ENCODE results near the gene DNAJA1.
"Not testable (repeated sequence)": the region's sequence is repeated elsewhere in the genome, so short reads cannot be mapped to it uniquely, and the experiment has no call there.

DNAJA1 gene

DNA sequence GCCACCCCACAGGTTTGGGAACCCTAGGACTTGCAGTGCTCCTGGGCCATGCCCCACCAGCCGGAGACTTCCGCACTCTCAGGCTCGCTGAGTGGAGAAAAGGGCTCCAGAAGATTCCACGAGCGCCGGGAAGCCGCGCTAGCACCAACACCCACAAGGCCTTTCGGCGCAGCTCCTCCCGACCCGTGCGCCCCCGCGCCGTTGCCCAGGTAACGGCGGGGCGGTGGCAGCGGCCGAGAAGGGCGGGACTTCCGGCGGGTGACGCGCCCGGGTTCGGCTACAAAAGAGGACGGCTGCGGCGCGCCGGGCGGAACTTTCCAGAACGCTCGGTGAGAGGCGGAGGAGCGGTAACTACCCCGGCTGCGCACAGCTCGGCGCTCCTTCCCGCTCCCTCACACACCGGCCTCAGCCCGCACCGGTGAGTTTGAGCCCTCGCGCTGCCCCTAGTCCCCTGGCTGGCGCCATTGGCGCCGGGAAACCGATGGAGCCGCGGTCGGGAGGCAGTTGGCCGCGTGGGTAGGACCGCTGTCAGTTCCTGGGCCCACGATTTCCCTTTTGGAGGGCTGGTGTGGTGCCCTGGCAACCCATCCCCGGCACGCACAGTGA lies at the start of gene DNAJA1:
Gene DNAJA1, plus strand, starts transcription at position 308 of the 606 bp plus-strand sequence. CDS start 1,212 bp downstream, outside the sequence.
- peak; percentile 84 for FAIRE-seq

DNA sequence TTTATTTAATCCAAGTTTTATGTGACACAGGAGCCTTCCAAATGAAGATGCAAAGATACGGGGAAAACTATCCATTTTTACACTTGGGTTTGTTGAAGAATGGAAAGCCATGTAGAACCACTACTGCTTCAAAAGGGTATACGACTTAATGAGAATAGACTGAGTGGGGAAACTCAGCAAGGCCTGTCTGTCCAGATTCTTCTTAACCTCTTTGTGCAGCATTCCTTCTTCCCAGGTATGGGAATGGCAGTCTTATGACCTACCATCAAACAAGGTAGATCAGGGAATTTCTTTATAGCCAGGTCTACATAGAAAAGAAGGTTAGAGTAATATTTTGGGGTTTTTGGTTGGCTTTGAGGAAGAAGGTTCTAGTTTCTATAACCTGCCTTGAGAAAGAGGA lies 47.0 kb upstream of the DNAJA1 start:
- no peak for FAIRE-seq

DNA sequence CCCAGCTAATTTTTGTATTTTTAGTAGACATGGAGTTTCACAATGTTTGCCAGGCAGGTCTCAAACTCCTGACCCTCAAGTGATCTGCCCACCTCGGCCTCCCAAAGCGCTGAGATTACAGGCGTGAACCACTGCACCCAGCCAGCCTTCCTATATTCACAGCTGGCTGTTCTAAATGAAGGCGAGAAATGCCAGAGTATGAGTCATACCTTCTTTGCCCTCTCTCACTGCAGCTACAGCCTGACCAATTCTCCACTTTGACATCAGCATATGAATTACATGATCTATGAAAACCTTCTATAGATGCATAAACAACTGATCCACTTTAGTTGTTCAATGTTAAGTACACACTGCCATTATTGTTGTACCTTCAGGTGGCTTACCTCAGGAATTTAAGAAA lies 38.1 kb upstream of the DNAJA1 start:
- no peak for FAIRE-seq

DNA sequence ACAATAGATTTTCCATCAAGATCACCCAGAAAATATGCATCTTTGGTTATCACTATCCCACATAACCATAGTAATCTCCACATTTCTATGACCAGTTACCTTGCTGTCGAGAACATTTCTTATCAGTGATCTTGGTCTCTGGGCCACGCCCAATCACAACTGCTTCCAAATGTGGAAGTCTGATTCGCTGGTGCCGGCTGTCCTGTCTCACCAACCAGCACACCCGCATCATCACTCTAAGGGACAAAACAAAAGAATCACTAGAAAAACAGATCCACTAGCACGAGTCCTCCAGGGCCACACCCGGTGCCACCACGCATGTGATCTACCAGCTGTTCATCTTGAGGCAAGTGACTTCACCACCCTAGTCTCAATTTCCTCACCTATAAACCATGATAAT lies 35.4 kb upstream of the DNAJA1 start:
- no peak for FAIRE-seq

DNA sequence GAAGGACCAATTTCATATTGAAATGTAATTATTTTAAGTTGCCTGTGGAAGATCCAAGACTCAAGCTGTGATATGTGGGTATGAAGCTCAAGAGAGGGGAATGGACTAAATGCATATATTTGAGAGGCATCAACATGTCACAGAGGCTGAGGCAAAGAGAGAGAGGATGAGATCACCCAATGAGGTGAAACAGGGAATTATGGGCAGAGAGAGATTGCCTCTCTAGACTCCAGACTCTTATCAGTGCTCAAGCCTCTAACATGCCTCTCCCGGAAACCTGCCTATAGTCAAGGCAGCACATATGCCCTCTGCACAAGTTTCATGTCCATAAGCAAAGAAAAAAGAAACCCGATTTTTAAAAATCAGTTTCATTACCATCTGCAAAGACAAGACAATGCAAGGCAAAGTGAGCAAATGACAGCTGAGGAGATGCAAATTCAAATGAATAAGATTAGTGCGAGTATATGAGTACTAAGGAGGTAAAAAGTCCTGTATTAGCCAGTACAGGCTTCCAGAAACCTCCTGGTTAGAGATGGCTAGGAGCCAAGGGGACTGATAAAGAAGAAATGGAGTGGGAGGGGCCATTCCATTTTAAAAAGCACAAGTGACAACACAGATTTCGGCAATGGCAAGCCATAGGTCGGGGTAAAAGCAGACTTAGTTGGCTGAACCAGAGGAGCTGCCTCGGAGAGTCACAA lies 33.0 kb upstream of the DNAJA1 start:
- FAIRE-seq, result no peak

DNA sequence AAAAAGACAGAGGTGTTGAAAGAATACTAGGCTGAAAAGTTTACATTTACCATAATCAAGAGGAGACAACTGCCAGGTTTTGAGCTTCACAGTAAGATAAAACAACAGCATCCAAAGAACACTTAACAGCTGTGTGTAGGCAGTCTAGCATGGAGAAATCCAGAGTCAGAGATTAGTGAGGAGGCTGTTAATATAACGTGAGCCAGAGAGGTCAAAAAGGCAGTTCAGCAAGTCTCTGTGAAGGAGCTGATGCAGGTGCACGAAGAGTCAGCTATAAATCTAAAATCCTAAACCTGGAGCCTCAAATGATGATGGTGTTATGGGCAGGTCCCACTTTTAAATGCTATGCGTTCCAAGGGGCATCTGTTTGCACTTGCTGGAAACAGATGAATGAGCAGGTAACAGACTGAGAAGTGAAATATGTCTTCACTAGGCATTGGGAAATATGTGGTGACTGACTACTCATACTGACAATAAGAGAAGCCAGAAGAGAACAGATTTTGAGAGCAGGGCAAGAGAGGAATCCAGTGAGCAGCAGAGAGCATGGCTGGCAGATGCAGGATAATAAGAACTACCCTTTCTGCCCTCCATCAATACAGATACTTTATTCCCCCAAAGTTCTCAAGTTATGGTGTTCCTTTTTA lies 32.4 kb upstream of the DNAJA1 start:
- no peak for FAIRE-seq

DNA sequence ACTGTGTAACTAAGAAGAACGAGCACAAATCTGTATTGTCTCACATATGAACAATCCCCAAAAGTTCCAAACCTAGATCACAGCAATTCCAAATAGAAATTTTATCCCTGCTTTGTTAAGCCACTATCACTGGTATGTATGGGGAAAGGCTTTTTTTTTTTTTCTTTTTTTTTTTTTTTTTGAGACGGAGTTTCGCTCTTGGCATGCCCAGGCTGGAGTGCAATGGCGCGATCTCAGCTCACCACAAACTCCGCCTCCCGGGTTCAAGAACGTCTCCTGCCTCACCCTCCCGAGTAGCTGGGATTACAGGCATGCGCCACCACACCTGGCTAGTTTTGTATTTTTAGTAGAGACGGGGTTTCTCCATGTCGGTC lies 24.4 kb upstream of the DNAJA1 start:
- FAIRE-seq, result not testable (repeated sequence)

DNA sequence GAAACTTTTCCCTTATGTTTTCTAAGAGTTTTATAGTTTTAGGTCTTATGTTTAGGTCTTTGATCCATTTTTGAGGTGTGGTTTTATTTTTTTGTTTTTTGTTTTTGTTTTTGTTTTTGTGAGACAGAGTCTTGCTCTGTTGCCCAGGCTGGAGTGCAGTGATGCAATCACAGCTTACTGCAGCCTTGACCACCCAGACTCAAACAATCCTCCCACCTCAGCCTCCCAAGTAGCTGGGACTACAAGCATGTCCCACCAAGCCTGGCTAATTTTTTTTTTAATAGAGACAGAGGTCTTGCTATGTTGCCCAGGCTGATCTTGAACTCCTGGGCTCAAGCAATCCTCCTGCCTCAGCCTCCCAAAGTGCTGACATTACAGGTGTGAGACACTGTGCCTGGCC lies 19.7 kb upstream of the DNAJA1 start:
- not testable (repeated sequence) for FAIRE-seq

DNA sequence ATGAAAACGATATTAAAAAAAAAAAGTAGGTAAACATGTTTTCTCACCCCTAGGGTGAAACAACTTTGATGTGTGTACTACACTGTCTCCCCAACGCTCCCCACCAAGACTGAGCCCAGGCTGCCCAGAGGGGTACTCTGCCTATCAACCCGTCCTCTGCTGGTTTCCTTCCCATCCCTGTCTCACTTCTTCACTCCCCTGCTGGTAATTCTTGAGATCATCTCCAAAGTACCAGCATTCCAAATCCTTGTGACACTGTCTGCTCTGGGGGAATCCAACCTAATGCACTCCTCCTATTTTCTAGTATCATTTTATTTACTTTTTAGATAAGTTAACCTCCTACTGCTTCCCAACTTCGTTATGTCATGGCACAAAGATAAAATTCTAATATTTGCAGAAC lies 17.3 kb upstream of the DNAJA1 start:
- no peak for FAIRE-seq

DNA sequence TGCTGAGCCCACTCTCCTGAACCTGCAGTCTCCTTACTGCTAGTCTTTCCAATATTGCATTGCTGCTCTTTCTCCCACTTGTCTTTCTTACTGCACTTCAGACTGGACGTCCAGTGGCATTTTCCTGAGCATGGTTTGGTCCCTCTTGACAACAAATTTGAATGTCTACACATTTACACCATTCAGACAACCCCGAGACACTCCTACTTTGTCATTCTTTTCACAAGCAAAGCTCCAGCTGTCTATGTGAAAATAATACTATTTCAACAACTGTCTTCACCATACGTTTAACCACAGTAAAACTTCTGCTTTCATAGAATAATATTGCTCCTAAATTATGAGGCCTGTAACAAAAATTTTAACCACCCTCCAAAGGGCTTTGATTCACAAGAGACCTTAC lies 13.2 kb upstream of the DNAJA1 start:
- FAIRE-seq, result no peak

DNA sequence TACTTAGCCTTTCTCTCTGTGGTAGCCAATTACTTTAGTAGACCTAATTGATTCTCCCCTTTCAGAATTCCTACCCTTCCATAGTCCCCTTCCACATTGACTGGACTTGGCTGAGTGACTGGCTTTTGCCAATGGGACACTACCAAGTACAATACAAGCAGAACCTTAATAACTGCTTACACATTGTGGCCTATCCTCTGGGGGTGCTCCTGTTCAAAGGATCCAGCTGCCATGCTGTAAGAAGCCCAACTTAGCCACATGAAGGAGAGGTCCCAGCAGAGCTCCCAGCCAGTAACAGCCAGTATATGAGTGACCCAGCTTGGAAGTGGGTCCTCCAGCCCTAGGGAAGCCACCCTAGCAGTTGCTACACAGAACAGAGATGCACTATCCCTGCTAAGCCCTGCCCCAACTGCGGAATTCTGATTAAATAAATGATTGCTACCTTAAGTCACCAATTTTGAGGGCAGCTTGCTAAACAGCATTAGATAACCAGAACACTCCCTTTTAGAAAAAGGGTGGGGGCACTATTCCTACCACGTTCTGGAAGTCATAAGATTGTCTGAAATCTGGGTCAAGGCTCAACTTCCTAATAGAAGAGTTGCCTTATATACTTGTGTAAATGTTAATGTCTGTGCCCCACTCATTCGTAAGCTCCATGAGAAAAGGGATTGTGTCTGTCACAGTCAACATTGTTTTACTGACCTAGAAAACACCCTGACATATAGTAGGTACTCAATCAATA lies 12.6 kb upstream of the DNAJA1 start:
- FAIRE-seq, result no peak

DNA sequence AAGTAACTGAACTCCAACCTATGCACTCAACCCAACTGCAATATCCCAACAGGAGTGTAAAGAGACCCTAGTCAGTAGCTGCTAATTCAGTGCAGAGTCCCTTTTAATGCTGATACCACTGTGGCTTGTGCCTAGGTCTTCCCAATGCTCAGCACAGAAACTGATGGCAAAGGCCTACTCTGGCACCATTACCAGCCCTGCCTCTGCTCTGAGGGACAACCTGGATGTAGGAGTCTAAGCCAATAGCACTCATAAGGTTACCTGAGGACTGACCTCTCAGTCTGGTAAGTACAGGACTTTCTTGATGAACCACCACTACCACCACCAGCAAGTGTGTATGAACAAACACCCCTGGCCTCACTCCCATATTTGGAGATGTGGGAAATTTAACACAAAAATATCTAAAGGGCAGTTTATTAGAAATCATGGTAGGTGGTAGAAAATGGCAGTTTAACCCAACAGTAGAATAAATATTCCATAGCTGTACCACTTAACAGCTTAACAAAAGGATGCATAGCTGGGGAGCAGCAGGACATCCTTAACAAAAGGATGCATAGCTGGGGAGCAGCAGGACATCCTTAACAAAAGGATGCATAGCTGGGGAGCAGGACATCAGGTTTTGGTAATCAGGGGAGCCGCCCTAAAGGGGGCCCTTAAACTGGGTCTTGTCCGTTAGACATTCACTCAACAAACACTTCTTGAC lies 11.0 kb upstream of the DNAJA1 start:
- FAIRE-seq, result no peak

DNA sequence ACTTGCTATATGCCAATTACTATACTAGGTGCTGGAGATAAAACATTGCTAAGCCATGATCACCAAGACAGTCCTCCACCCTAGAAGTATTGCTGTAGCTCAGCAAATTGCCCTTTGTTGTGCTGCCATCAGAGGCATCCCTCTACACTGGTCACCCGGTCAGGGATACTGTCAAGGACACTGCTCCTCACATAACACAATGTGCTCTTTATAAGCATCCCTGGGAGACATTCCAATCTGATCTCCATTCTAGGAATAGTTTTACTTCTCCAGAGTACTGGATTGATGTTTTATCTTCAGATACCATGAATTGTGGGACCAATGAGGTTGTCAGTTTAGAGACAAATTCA lies 10.4 kb upstream of the DNAJA1 start:
- no peak for FAIRE-seq

DNA sequence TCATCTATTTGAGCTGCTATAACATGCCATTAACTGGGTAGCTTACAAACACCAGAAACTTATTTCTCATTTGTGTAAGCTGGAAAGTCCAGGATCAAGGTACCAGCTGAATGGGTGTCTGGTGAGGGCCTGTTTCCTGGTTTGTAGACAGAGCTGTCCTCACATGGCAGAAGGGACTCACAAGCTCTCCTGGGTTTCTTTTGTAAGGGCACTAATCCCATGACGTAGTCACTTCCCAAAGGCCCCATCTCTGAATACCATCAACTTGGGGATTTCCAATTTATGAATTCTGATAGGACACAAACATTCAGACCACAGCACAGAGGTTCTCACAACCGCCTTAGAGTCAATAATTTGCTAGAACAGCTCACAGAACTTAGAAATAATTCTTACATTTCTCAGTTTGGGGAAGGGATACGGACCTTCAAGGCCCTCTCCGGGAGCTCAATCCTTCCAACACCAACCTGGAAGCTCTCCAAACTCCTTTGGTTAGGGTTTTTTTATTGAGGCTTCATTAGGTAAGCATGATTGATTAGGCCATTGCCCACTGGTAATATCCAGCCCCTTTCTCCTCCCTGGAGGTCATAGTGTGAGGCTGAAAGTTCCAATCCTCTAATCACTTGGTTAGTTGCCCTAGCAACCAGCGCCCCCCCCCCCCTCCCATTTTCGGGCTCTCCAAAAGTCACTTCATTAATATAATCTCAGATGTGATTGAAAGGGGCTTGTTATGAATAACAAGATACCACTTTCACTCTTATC lies 7.6 kb upstream of the DNAJA1 start:
- no peak for FAIRE-seq

DNA sequence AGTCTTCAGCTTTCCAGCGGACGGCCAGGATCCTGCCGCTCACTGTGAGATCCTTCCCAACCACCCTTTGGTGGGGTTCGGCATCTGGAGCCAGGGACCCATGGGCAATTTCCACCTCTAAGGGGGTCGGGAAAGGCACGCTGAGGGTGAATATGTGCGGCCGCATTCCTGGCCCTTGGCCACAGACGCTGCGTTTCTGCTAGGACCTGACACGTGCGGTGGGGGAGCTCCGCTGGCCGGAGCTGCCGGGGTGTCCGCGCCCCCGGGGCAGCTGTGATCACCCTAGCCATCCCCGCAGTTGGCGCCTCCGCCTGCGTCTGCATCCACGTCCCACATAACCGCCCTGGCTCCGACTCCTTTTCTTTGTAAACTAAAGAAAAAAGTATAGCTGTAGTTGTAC lies 5.3 kb upstream of the DNAJA1 start:
- FAIRE-seq, result no peak

DNA sequence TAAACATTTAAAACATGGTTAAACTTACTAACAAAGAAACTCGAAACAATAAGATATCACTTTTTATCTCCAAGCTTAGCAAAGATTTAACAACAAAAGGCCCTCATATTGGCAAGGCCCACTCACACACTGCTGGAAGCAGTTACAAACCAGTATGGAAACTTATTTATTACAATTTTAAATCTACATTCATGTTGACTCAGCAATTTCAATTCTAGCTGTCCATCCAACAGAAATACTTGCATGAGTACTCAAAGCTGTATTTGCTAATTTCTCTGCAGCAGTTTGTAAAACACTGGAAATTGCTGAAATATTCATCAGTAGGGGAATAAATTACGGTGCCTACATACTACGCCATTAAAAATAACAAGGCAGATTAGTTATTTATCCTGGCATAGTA lies 2.8 kb upstream of the DNAJA1 start:
- FAIRE-seq, result no peak

DNA sequence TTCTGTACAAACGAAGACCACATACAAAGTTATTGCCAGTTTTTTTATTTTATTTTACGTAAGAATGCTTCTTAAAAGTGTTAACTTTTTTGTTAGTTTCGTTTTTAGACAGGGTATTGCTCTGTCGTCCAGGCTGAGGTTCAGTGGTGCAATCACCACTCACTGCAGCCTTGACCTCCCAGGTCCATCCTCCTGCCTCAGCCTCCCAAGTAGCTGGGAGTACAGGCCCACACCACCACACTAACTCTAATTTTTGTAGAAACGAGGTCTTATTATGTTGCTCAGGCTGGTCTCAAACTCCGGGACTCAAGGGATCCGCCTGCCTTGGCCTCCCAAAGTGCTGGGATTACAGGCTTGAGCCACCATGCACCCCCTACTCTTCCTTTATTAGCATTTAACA lies 2.3 kb upstream of the DNAJA1 start:
- FAIRE-seq, result no peak

DNA sequence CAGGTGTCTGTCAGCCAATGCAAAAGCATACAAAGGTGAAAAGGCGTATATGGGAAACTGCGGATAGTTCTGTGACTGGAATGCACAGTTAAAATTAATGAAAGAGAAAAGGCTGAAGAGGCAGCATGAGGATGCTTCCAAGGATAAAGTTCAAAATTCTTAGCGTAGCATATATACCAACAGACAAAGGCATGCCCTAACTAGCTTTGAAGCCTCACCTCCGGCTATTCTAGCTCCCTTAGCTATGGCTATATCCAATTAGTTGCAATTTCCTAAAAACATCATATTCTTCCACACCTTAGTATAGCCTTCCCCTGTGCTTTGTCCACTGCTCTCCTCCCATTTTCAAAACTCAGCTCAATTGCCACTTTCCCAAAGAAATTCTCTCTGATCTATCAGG lies 1.4 kb upstream of the DNAJA1 start:
- FAIRE-seq, result no peak

DNA sequence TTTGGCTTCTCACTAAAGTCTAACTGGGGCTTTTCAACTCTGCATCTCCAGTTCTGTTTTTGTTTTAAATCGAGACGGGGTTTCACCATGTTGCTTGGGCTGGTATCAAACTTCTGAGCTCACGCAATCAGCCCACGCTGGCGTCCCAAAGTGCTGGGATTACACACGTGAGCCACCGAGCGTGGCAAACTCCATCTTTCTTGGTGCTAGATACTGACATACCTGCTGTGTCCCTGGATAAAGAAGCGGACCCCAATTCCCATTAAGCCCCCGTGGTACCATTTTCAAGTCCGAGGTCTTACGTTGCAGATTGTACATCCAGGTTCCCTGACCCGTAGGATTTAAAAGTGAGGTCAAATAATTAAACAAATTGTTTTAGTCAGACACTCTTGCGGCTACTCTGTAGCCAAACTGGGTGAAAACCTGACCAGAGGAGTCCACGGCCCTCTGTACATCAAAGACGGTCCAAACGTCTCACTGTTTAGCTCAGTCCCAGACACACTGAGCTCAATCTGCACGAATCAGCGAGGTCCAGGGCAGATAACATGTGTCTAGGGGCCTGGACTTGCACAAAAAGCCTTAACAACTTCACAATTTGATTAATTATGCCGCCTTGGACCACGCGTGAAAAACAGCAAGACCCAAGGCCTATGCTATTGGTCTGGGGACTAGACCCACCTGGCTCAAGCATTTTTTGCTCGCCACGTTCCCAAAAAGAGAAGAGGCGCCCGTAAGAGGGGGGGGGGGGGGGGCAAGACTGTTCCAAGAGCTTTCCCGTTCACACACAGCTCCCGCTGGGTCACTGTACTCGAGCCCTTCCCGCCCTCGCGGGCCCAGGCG lies 727 bp upstream of the DNAJA1 start:
- no peak for FAIRE-seq

DNA sequence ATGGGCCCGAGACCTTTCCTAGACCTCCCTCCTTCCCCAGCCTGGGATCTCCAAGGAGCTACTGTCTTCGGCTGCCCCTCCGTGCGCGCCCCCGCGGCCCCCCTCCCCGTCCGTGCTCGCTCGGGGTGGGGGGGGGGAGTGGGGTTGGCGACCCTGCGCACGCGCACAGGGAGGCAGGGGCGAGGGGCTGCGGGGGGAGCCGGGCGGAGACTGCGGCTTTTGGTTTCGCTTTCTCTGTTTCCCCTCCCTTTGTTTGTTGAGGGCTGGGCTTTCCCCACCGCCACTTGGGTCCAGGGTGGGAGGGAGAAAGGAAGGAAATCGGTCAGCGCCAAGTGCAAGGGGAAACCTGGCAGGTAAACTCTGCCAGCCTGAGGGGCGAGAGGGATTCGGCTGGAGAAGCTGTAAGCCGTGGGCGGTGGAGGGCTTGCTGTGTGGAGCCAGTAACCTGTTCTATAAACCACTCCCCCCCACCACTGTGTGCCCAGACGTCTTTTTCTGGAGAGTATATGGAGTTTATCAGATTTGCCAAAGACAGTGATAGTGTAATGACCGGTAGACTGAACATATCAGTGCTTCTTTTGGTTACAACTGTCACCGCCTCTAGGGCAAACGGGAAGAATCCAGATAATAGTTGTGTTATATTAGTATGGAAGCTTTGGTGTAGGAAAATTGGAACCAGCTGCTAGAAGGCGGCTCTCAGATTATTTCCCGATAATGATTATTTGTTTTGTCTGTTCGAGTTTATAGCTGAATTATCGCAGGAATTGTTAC lies 684 bp downstream of the DNAJA1 start:
- no peak for FAIRE-seq
